ENCODE data around the gene ZNF554.

The ZNF554 gene

GRCh38 chr19:2819540-2820111 is at the start of gene ZNF554:
Gene ZNF554 (plus strand): TSS chr19:2819868. CDS start chr19:2820072, 204 bp downstream.
- peak; percentile 99 for DNase-seq

GRCh38 chr19:2770055-2771013 is 49.3 kb upstream of the ZNF554 start:
- DNase-seq, result no peak

- DNase-seq, result no peak
These were observed 47.6 kb upstream of the ZNF554 start for GRCh38 chr19:2771786-2772674.

- no peak for DNase-seq
These were observed 45.5 kb upstream of the ZNF554 start for GRCh38 chr19:2774083-2774679.

- DNase-seq, result no peak
These were observed 44.6 kb upstream of the ZNF554 start for GRCh38 chr19:2774953-2775555.

GRCh38 chr19:2775556-2776430 is 43.9 kb upstream of the ZNF554 start:
- peak; percentile 54 for DNase-seq

GRCh38 chr19:2777952-2778683 is 41.5 kb upstream of the ZNF554 start:
- DNase-seq, result no peak

GRCh38 chr19:2779121-2779740 is 40.4 kb upstream of the ZNF554 start:
- DNase-seq, result no peak

- no peak for DNase-seq
These were observed 39.4 kb upstream of the ZNF554 start for GRCh38 chr19:2780284-2780683.

- DNase-seq, result no peak
These were observed 37.2 kb upstream of the ZNF554 start for GRCh38 chr19:2782329-2782935.

- DNase-seq, result peak; percentile 95
These were observed 36.5 kb upstream of the ZNF554 start, which contains the start of gene SGTA for GRCh38 chr19:2782936-2783780. Gene SGTA (minus strand): TSS chr19:2783273. CDS start chr19:2769068, 14,205 bp downstream.

GRCh38 chr19:2783781-2784145 is 35.9 kb upstream of the ZNF554 start:
- DNase-seq, result no peak

GRCh38 chr19:2785244-2785997 is 34.2 kb upstream of the ZNF554 start, which contains the start of gene THOP1:
Gene THOP1 (plus strand): TSS chr19:2785503. CDS start chr19:2785663, 160 bp downstream.
- peak; percentile 97 for DNase-seq

GRCh38 chr19:2787115-2787514 is 32.6 kb upstream of the ZNF554 start:
- DNase-seq, result no peak

GRCh38 chr19:2788237-2788636 is 31.4 kb upstream of the ZNF554 start:
- DNase-seq, result no peak

- no peak for DNase-seq
These were observed 29.5 kb upstream of the ZNF554 start for GRCh38 chr19:2790194-2790556.

GRCh38 chr19:2790557-2791271 is 29.0 kb upstream of the ZNF554 start:
- DNase-seq, result no peak

Data from activated gamma-delta T cell treated with Interleukin-2 at 50 U/mL for 16 hours (primary cell).